GM21447 (cell line): ENCODE results near the gene NAT10.

Experiments
- ATAC-seq: cut with Tn5 transposase; IDR thresholded peaks from one replicate; pipeline ENCODE4 v1.9.1; 2021; ENCODE audit not compliant: unreplicated experiment

The NAT10 gene

DNA sequence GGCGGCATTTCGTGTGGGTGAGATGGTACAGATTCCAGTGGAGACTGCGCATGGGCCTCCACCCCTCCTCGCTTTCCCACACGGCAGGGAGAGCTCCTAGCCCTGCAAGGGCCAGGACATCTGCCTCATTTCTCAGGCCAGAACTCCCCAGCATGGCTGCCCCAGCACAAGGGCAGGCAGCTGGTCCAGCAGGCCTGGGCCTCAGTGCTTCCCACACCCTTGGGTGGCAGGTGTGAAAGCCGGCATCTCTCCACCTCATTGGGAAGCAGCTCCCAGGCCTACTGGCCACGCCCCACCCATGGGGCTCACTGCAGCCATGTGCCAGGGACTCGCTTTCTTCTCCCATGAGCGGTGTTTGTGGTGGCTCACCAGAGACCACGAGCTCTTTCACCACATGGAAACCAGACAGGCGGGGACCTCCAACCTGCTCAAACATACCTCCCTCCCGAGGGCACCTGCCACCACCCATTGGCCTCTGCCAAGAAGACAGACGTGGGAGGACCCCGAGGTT is 79.1 kb downstream of the NAT10 start:
- ATAC-seq: no peak

DNA sequence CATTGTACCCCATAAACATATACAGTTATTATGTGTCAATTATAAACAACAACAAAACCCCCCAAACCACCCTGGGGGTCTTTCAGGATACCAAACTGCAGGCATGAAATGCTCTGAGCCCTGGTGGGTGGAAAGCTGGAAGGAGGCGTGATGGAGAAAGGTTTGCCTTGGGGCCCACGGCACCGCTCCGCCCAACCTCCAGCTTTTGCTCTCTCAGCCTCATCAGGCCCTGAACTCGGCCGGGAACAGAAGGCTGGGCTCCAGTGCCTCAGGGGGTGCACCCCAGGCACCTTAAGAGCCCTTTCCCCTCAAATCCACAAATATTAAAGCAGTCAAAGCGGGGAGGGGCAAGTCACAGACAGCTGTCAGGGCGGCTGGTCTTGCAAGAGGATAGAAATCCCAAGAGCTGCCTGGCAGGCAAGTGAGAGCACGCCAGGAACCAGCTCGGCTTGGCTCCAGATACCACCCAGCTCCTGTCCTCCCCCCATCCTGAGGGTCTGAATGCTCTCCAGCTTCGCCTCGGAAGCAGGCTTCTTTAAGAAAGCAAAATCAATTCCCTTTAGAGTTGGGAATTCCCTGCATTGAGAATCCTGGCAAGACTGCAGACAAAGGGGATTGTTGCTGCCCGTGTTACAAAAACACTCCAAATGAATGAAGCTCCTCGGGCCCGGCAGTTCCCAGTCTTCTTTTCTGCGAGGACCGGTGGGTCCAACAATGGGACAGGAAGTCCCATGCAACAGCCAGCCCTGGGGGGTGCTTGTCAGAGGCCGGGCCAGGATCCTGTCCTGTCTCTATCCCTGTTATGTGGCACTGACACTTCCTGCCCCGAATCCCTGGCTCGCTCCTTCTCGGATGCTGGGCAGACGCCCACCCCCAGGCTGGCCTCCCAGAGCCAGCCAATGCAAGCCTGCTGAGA is 80.8 kb downstream of the NAT10 start:
- ATAC-seq: no peak

DNA sequence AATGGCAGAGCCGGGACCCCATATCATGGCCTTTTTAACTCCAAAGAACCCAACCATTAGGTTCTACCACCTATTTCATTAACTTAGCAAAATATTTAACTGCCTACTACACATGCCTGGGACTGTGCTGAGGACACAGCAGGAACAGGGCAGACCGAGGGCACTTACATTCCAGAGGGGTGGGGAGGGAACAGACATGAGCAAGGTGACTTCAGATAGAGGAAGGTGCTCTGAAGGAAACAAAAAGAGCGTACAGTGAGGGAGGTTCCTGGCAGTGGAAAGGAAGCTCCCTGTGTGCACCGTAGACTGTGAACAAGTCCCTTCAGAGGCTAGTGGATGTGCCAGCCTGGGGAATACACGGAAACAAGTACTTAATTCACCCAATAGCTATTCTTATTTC is 82.8 kb downstream of the NAT10 start:
- ATAC-seq: no peak

DNA sequence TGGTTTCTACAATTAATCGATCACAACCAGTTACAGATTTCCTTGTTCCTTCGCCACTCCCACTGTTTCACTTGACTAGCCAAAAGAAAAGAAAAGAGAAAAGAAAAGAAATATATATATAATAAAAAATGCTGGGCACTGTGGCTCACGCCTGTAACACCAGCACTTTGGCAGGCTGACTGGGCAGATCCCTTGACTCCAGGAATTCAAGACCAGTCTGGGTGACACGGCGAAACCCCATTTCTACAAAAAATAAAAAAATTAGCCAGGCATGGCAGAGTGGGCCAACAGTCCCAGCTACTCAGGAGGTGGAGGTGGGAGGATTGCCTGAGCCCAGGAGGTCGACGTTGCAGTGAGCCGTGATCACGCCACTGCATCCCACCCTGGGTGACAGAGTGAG is 83.8 kb downstream of the NAT10 start:
- ATAC-seq: no peak

DNA sequence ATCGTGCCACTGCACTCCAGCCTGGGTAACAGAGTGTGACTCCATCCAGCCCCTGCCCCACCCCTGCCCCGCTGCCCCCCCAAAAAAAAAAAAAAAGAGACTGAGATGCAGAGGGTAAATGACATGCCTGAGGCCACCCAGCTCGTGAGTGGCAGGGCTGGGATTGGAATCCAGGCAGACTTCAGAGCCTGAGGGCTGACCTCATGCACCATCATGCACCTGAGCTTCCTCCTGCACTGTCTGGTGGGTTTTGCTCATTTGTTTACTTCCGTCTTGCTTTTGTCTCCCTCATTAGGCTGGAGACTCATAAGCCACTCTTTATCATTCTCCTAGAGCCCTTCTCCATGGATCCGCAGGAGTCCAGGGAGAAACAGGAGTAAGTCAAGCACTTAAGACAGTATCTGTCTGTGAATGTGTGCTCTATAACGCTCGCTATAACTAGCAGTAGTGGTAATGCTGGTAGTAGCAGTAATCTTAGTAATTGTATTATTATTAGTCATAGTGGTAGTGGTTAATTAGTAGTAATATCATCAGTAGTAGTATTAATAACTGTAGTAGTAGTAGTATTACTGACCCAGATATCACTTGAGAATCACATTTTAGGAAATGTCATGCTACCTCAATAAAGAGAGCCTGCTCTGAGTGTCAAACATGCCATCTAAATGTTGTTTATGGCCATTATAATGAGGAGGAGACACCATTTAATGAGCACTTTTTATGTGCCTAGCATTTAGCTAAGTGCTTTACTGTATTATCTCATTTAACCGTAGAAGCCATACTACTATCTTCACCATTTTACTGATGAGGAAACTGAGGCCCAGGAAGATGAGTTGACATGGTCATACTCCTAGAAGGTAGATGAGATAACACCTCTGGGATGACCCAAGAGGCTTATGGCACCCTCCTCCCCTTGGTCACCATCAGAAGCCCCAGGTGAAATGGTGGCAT is 85.0 kb downstream of the NAT10 start:
- no peak for ATAC-seq

DNA sequence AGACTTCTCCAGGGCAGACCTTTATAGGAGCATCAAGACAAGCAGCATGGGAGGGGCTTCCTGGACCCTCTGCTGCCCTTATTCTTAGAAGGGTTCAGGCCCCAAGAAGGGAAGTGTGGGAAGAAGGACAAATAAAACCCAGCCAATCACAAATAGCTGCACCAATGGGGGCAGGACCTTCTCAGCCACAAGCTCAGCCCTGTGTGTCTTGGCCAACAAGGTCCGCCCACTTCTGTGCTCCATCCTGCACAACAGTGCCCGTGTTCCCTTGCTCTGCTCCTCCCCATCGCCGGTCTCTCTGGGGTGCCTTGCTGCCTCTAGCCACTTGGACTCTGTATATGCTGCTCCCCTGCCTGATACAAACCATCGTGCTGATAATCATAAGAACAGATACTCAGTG is 86.1 kb downstream of the NAT10 start:
- no peak for ATAC-seq

DNA sequence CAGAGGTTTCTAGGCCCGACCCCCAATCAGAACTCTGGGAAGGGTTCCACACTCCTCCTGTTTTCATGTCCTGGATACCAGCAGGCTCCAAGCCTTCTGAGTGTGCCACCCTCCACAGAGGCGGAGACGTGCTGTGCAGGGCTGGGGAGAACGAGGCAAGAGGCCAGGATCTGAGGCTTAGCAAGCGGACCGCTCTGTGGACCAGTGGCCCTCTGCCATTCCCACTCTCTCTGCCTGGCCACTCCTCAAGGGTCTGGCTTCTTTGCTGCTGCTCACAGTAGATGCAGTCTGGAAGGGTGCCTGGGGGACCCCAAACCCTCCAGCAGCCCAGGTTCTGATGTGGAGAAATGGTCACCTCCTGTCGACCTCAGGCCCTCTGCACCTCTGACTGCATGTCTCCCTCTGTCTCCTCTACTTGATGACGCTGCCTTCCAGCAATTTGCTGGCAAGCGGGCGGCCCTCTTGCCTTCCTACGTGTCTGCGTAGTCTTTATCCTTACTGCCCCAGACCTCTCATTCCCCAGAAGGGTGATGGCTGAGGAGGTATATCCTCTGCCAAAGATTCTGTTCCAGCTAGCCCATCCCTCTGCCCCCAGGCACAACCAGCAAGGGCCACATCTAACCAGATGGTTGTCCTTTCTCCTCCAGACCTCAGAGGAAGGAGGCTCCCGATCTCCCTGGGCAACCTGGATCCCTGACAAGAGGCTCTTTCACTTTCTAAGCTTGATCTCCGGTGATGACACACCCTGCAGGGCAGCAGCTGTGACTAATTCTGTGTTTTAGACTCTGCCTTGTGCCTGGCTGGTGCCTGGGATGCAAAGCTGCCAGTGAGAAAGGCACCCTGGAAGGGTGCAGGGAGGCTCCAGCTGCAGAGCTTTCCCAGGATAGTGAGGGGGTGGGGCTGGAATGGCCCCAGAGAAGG is 87.3 kb downstream of the NAT10 start:
- no peak for ATAC-seq

DNA sequence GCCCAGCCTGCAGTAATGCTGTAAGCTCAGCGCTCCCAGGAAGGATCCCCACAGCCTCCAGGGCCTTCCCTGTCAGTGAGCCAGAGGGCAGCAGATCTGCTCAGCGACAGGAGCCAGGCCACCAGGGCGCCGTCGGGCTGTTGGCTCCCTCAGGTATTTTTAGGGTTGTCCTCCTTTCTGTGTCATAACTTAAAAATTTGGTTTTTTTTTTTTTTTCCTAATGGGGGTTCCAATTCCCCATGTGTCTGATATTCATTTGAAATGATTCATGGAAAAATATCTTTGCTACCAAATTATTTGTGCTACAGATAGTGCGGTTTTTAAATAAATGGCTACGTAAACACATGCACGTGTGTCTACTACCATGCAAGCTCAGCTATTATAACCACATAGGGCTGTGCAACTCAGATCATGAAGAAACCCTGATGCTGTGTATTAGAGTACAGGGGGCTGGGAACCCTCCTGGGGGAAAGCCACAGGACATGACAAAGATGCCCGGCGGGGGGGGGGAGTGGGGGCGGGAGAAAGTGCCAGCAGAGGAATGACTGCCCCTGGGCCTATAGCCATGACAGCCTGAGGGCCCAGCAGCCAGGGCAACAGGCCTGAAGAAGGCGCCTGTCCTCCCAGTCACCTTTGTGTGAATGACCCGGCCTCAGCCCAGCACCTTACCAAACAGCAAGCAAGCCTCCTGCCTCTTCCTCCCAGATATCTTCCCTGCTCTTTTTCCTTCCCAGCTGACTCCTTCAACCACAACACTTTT is 89.3 kb downstream of the NAT10 start:
- ATAC-seq: no peak
